GM23248 (cell line): Measurements from ENCODE around the gene FLRT1. TPM values are rescaled to one million over a fixed set of nuclear protein-coding genes. Genes with fewer than 3 reads are reported as not detected.

ENCODE experiments used
- DNase-seq: peaks from one replicate; pipeline ENCODE4 v3.0.0-alpha.2; 2015
- H2AFZ ChIP-seq: fragments of 200-600 bp; sonication (generic); 2 replicates; pipeline ENCODE4 v1.6.1; 2016; ENCODE audit warnings: antibody characterized with exemption
- H3F3A ChIP-seq: fragments of 200-600 bp; sonication (generic); 2 replicates; pipeline ENCODE4 v1.6.1; 2016; ENCODE audit warnings: mild to moderate bottlenecking, antibody characterized with exemption, mixed run types; ENCODE audit not compliant: insufficient read depth
- H3K27ac ChIP-seq: fragments of 200-600 bp; sonication (generic); 2 replicates; pipeline ENCODE4 v1.5.1; 2016; ENCODE audit warnings: mild to moderate bottlenecking
- H3K27me3 ChIP-seq: fragments of 200-600 bp; sonication (generic); replicated peaks from 2 replicates; pipeline ENCODE4 v1.6.1; 2016; ENCODE audit warnings: mild to moderate bottlenecking; ENCODE audit not compliant: insufficient read depth
- H3K36me3 ChIP-seq: fragments of 200-600 bp; sonication (generic); 2 replicates; pipeline ENCODE4 v1.6.1; 2016; ENCODE audit warnings: low read depth, mild to moderate bottlenecking
- H3K4me1 ChIP-seq: fragments of 200-600 bp; sonication (generic); 2 replicates; pipeline ENCODE4 v1.6.1; 2016; ENCODE audit warnings: mild to moderate bottlenecking; ENCODE audit not compliant: insufficient read depth
- H3K4me2 ChIP-seq: fragments of 200-600 bp; sonication (generic); one replicate; pipeline ENCODE4 v1.6.1; 2016; ENCODE audit warnings: mild to moderate bottlenecking; ENCODE audit not compliant: unreplicated experiment
- H3K4me3 ChIP-seq: fragments of 200-600 bp; sonication (generic); 2 replicates; pipeline ENCODE4 v1.5.1; 2016; ENCODE audit warnings: mild to moderate bottlenecking
- H3K79me2 ChIP-seq: fragments of 200-600 bp; sonication (generic); 2 replicates; pipeline ENCODE4 v1.6.1; 2016; ENCODE audit warnings: mild to moderate bottlenecking; ENCODE audit not compliant: insufficient read depth
- H3K9ac ChIP-seq: fragments of 200-600 bp; sonication (generic); 2 replicates; pipeline ENCODE4 v1.6.1; 2016; ENCODE audit warnings: mild to moderate bottlenecking
- H3K9me2 ChIP-seq: fragments of 200-600 bp; sonication (generic); 2 replicates; pipeline ENCODE4 v1.6.1; 2016; ENCODE audit warnings: mixed run types, mild to moderate bottlenecking, moderate library complexity; ENCODE audit not compliant: insufficient read depth
- H3K9me3 ChIP-seq: fragments of 200-600 bp; sonication (generic); one replicate; pipeline ENCODE4 v1.6.1; 2017; ENCODE audit warnings: low read depth
- H4K20me1 ChIP-seq: fragments of 200-600 bp; sonication (generic); 2 replicates; pipeline ENCODE4 v1.6.0; 2016; ENCODE audit not compliant: insufficient read depth
- EZH2 ChIP-seq: fragments of 200-600 bp; sonication (generic); IDR thresholded peaks from 2 replicates; pipeline ENCODE4 v1.6.1; 2018; ENCODE audit warnings: antibody characterized with exemption, mild to moderate bottlenecking; ENCODE audit not compliant: insufficient read depth, poor library complexity, severe bottlenecking
- EZH2phosphoT487 ChIP-seq: fragments of 200-600 bp; sonication (generic); IDR thresholded peaks from 2 replicates; pipeline ENCODE4 v1.6.1; 2018; ENCODE audit warnings: antibody characterized with exemption, moderate library complexity, mild to moderate bottlenecking, low read depth; ENCODE audit not compliant: insufficient read depth
- WGBS, 2 experiments: methylation state at CpG; one replicate each; pipeline ENCODE4 v1.1.6; 2015 to 2017; ENCODE audit warnings: low lambda C conversion rate in 2 of 2, low coverage in 1 of 2; ENCODE audit errors: missing lambda C conversion rate in 2 of 2; 5-methylcytosine and 5-hydroxymethylcytosine counted together
- in situ Hi-C: fragments of 300-500 bp; cut with MboI; formaldehyde crosslinking; loops from 2 replicates; pipeline ENCODE4 v1.15.0; 2020
- polyA plus RNA-seq: library from polyadenylated mRNA; unstranded; fragments of >200 nt; fragmentation: Nextera tagmentation; extraction: Ambion mirVana; gene quantifications from 2 replicates; pipeline ENCODE4 v1.2.1, GENCODE V29; 2016
- total RNA-seq: library from RNA; depleted of rRNA; stranded (reverse); fragments of >200 nt; shearing (Covaris generic); gene quantifications from 2 replicates; pipeline ENCODE4 v1.2.3, GENCODE V29; 2014

Gene FLRT1
- total and polyA plus RNA-seq, 2 experiments from 2014 or later = 0.09 to 0.22 TPM

DNA sequence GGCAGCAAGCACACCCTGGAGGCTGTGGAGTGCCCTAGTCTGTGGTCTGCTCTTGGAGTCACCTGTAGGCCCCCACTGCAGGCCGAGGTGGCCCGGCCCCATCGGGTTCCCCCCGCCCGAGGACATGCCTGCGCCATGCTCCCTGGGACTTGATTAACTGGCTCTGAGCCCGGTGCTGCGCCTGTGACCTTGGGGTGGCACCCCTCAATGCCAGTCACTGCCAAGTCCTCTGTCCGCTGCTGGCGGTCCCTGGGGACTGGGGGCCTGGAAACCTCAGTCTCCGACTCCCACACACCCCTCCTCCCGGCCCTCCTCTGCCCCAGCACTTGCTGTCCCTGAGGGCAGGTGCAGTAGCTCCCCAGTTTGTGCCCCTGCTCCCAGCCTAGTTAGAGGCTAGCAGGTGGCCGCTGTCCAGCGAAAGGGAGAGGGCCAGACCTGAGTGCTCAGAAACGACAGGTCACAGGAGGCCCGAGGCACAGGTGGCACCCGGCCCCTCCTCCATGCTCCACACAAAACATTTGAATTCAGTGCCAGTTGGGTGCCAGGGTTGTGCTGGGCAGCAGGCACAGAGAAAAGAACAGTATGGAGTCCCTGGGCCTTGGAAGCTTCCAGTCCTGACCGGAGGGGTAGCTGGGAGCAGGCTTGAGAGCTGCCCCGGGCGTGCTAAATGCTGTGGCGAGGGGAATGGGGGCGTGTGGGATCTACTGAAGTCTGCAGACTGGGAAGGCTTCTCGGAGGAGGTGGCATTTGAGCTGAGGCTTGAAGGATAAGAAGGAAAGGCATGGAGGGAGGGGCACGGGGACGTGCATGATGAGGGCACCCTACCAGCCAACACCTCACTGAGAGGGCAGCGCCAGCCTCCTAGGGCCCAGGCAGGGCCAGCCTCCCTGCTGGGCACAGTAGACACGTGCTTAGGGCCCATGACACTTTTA, 16.4 kb upstream of the FLRT1 start:
- no peak overlapping the region for H3K9ac ChIP-seq
- no peak for DNase-seq
- 84% methylated on average over 21 to 27 of the region's 27 CpGs for WGBS, 2 experiments
- H3F3A ChIP-seq = no peaks in the 10 kb centered on the region
- H2AFZ ChIP-seq = no peak overlapping the region
- H3K4me2 ChIP-seq = no peak overlapping the region
- no peaks in the 10 kb centered on the region for H3K9me2 ChIP-seq
- H3K79me2 ChIP-seq = no peaks in the 10 kb centered on the region
- H3K27me3 ChIP-seq = no peaks in the 10 kb centered on the region
- no peaks in the 10 kb centered on the region for H3K36me3 ChIP-seq
- no peaks in the 10 kb centered on the region for H3K9me3 ChIP-seq
- no peaks in the 10 kb centered on the region for H4K20me1 ChIP-seq
- in situ Hi-C loops = no loop called here
- no peaks in the 10 kb centered on the region for H3K4me1 ChIP-seq
- no peak for TF ChIP-seq EZH2
- no peak overlapping the region for H3K27ac ChIP-seq
- H3K4me3 ChIP-seq = no peak overlapping the region

DNA sequence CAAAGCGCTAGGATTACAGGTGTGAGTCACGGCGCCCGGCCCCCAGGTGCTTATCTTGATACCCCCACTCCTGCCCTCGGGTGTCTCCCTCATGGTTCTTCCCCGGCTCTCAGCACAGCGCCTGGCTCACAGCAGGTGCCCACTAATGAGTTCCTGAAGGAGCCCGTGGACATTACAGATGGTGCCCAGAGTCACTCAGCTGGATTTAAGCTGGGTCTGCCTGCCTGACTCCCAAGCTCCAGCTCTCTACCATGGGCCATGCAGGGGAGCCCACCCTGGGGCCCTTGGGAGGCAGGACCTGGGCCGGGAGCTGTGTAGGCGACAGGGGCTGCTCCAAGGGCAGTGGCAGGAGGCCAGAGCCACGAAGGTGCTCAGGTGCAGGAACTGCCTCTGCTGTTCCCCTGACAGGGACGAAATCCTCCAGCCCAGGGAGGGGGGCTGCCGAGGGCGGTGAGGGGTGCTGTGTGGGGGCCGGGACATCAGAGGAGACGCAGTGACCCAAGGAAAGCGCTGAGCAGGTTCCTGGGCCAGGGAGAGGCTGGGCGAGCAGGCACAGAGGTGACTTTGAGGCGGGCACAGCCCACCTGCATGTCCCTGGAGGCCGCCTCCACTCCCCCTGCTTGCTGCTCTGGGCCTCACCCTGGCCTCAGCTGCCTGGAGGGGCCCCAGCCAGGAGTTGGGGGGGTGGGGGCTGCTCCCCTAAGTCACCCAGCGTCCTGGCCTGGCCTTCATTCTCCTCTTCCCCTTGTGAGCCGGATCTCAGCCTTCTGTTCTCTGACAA, 14.6 kb upstream of the FLRT1 start:
- Histone ChIP-seq H3K4me3 (no peak overlapping the region), H3K9ac (no peak overlapping the region), H3K27ac (no peak overlapping the region), H2AFZ (no peak overlapping the region), H3F3A (no peaks in the 10 kb centered on the region), H3K9me3 (no peaks in the 10 kb centered on the region), H3K4me1 (no peaks in the 10 kb centered on the region), H3K36me3 (no peaks in the 10 kb centered on the region), H3K9me2 (no peaks in the 10 kb centered on the region), H4K20me1 (no peaks in the 10 kb centered on the region), H3K79me2 (no peaks in the 10 kb centered on the region), H3K27me3 (no peaks in the 10 kb centered on the region), H3K4me2 (no peak overlapping the region)
- no peak for TF ChIP-seq EZH2
- TF ChIP-seq EZH2phosphoT487 = no peak
- 74% methylated on average over 14 to 22 of the region's 22 CpGs for WGBS, 2 experiments
- DNase-seq = no peak
- in situ Hi-C loops = no loop called here

DNA sequence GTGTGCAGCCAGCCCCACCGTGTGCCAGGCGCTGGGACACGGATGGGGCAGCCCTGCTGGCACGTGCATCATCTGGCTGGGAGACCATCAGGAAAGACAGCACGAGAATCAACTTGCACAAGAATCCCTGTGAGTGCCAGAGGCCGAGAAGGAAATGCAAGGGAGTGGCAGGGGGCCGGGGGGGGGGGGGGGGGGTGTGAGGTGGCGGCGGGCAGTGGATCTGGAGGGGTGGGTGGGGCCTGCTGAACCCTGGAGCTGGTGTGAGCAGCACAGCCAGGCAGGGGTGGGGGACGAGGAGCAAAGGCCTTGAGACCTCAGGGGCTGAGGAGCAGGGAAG, 14.0 kb upstream of the FLRT1 start:
- Histone ChIP-seq H3K9me3 (no peaks in the 10 kb centered on the region), H4K20me1 (no peaks in the 10 kb centered on the region), H3K9ac (no peak overlapping the region), H3K27ac (no peak overlapping the region), H3K36me3 (no peaks in the 10 kb centered on the region), H3K79me2 (no peaks in the 10 kb centered on the region), H3K27me3 (no peaks in the 10 kb centered on the region), H3K4me3 (no peak overlapping the region), H3F3A (no peaks in the 10 kb centered on the region), H3K9me2 (no peaks in the 10 kb centered on the region), H3K4me2 (no peak overlapping the region), H3K4me1 (no peaks in the 10 kb centered on the region), H2AFZ (no peak overlapping the region)
- DNase-seq = no peak
- in situ Hi-C loops = no loop called here
- no peak for TF ChIP-seq EZH2phosphoT487
- no peak for TF ChIP-seq EZH2
- 10 to 32% methylated on average over 6 to 9 of the region's 10 CpGs for WGBS, 2 experiments

DNA sequence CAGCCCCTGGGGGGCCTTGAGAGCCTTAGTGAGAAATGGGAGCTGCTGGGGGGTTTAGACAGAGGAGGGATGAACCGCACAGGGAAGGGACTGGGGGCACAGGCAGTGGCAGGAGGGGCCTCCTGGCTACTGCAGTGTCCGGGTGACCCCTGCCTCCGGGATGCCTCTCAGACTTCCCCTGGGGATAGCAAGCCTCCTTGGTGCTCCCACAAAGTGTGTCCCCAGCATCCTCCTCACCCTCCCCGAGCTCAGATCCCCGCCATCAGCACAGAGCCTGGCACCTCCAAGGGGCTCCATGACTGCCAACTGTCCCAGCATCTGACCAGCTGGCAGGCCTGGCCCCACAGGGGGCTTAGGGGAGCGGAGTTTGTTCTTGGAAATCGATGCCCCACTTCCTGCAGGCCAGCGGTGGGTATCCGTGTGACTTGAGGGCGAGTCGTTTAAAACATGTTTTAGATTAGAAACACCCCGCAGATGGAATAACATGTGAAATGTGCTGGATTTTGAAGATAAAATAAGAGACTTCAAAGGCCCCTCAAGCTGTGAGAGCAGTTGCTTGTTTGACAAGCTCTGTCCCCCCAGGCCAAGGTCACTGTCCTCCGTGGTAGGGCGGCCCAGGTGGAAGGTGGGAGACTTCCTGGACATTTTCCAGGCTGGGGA, 13.5 kb upstream of the FLRT1 start:
- Histone ChIP-seq H3K27ac (no peak overlapping the region), H2AFZ (no peak overlapping the region)
- in situ Hi-C loops = no loop called here

More for the DNA sequence above, 13.5 kb upstream of the FLRT1 start:
- Histone ChIP-seq H3K9me2 (no peaks in the 10 kb centered on the region), H3K4me1 (no peaks in the 10 kb centered on the region), H3K4me3 (no peak overlapping the region), H3K36me3 (no peaks in the 10 kb centered on the region), H3K4me2 (no peak overlapping the region), H3K79me2 (no peaks in the 10 kb centered on the region), H4K20me1 (no peaks in the 10 kb centered on the region), H3F3A (no peaks in the 10 kb centered on the region), H3K9me3 (no peaks in the 10 kb centered on the region), H3K9ac (no peak overlapping the region), H3K27me3 (no peaks in the 10 kb centered on the region)
- TF ChIP-seq EZH2phosphoT487 (no peak), EZH2 (no peak)
- 57 to 60% methylated on average over 14 of the region's 14 CpGs for WGBS, 2 experiments
- no peak for DNase-seq
